Islet precursor cell (in vitro differentiated cells): ENCODE data around the gene ELK3.

ENCODE experiments used
- DNase-seq: peaks from one replicate; pipeline ENCODE4 v3.0.0-alpha.2; 2018

The ELK3 gene

GRCh38 chr12:96212456-96213375, 18.5 kb downstream of the ELK3 start:
- DNase-seq = peak; percentile 54

GRCh38 chr12:96213869-96214268, 19.7 kb downstream of the ELK3 start:
- DNase-seq = peak; percentile 21

- DNase-seq = peak; percentile 44
Measured at GRCh38 chr12:96215919-96216273, 21.7 kb downstream of the ELK3 start.

GRCh38 chr12:96218989-96219678, 25.0 kb downstream of the ELK3 start:
- no peak for DNase-seq

- peak; percentile 100 for DNase-seq
Measured at GRCh38 chr12:96219700-96220206, 25.6 kb downstream of the ELK3 start.

- no peak for DNase-seq
Measured at GRCh38 chr12:96220902-96221301, 26.7 kb downstream of the ELK3 start.

- DNase-seq = peak; percentile 56
Measured at GRCh38 chr12:96221391-96221790, 27.2 kb downstream of the ELK3 start.

- peak; percentile 43 for DNase-seq
Measured at GRCh38 chr12:96223411-96224218, 29.4 kb downstream of the ELK3 start.

- DNase-seq = no peak
Measured at GRCh38 chr12:96224219-96224615, 30.0 kb downstream of the ELK3 start.

GRCh38 chr12:96225044-96225855, 31.1 kb downstream of the ELK3 start:
- DNase-seq = no peak

- DNase-seq = no peak
Measured at GRCh38 chr12:96225994-96226399, 31.8 kb downstream of the ELK3 start.

GRCh38 chr12:96226401-96226800, 32.2 kb downstream of the ELK3 start:
- DNase-seq = no peak

GRCh38 chr12:96226801-96227348, 32.7 kb downstream of the ELK3 start:
- no peak for DNase-seq

GRCh38 chr12:96227365-96228106, 33.4 kb downstream of the ELK3 start:
- DNase-seq = no peak

GRCh38 chr12:96228566-96229248, 34.5 kb downstream of the ELK3 start:
- DNase-seq = no peak

- no peak for DNase-seq
Measured at GRCh38 chr12:96230646-96231045, 36.5 kb downstream of the ELK3 start.

- DNase-seq = no peak
Measured at GRCh38 chr12:96233168-96233567, 39.0 kb downstream of the ELK3 start.

GRCh38 chr12:96233939-96234461, 39.8 kb downstream of the ELK3 start:
- no peak for DNase-seq

- DNase-seq = no peak
Measured at GRCh38 chr12:96234591-96235483, 40.7 kb downstream of the ELK3 start.
